NCI-H748 (cell line): ENCODE results near the gene PGLYRP3.
"Not testable (repeated sequence)": the region's sequence is repeated elsewhere in the genome, so short reads cannot be mapped to it uniquely, and the experiment has no call there.

Source experiments
- DNase-seq: peaks from one replicate; lab custom pipeline; 2025; ENCODE audit not compliant: unreplicated experiment; lab: John Stamatoyannopoulos, UW

The PGLYRP3 gene

GRCh38 chr1:153318145-153318544 lies 5.4 kb upstream of the PGLYRP3 start:
- not testable (repeated sequence) for DNase-seq

GRCh38 chr1:153316013-153316412 lies 3.3 kb upstream of the PGLYRP3 start:
- not testable (repeated sequence) for DNase-seq

GRCh38 chr1:153314388-153314787 lies 1.6 kb upstream of the PGLYRP3 start:
- not testable (repeated sequence) for DNase-seq

GRCh38 chr1:153313288-153313687 lies 536 bp upstream of the PGLYRP3 start:
- no peak for DNase-seq

- no peak for DNase-seq
Observed at GRCh38 chr1:153310526-153310925, 2.2 kb downstream of the PGLYRP3 start.

GRCh38 chr1:153309441-153309840 lies 3.3 kb downstream of the PGLYRP3 start:
- DNase-seq, result no peak

GRCh38 chr1:153308540-153308939 lies 4.2 kb downstream of the PGLYRP3 start:
- DNase-seq, result no peak

- DNase-seq, result no peak
Observed at GRCh38 chr1:153307221-153307600, 5.5 kb downstream of the PGLYRP3 start.

- no peak for DNase-seq
Observed at GRCh38 chr1:153306303-153307220, 6.2 kb downstream of the PGLYRP3 start.

GRCh38 chr1:153305682-153306081 lies 7.1 kb downstream of the PGLYRP3 start:
- DNase-seq, result no peak

GRCh38 chr1:153302308-153302707 lies 10.4 kb downstream of the PGLYRP3 start:
- DNase-seq, result no peak

GRCh38 chr1:153293851-153294250 lies 18.9 kb downstream of the PGLYRP3 start:
- DNase-seq, result no peak

GRCh38 chr1:153293480-153293775 lies 19.3 kb downstream of the PGLYRP3 start:
- no peak for DNase-seq

GRCh38 chr1:153292740-153293479 lies 19.8 kb downstream of the PGLYRP3 start:
- peak; percentile 10 for DNase-seq

GRCh38 chr1:153292185-153292584 lies 20.6 kb downstream of the PGLYRP3 start:
- DNase-seq, result no peak

- DNase-seq, result no peak
Observed at GRCh38 chr1:153291514-153291913, 21.2 kb downstream of the PGLYRP3 start.

GRCh38 chr1:153288634-153289275 lies 24.0 kb downstream of the PGLYRP3 start:
- DNase-seq, result peak; percentile 28

- peak; percentile 52 for DNase-seq
Observed at GRCh38 chr1:153277852-153278251, 34.9 kb downstream of the PGLYRP3 start.

GRCh38 chr1:153272186-153272585 lies 40.6 kb downstream of the PGLYRP3 start:
- DNase-seq, result no peak

- no peak for DNase-seq
Observed at GRCh38 chr1:153271711-153272110, 41.0 kb downstream of the PGLYRP3 start.

GRCh38 chr1:153265457-153265856 lies 47.3 kb downstream of the PGLYRP3 start:
- no peak for DNase-seq
